ENCODE data around the gene TRMT2A.

TRMT2A gene

DNA sequence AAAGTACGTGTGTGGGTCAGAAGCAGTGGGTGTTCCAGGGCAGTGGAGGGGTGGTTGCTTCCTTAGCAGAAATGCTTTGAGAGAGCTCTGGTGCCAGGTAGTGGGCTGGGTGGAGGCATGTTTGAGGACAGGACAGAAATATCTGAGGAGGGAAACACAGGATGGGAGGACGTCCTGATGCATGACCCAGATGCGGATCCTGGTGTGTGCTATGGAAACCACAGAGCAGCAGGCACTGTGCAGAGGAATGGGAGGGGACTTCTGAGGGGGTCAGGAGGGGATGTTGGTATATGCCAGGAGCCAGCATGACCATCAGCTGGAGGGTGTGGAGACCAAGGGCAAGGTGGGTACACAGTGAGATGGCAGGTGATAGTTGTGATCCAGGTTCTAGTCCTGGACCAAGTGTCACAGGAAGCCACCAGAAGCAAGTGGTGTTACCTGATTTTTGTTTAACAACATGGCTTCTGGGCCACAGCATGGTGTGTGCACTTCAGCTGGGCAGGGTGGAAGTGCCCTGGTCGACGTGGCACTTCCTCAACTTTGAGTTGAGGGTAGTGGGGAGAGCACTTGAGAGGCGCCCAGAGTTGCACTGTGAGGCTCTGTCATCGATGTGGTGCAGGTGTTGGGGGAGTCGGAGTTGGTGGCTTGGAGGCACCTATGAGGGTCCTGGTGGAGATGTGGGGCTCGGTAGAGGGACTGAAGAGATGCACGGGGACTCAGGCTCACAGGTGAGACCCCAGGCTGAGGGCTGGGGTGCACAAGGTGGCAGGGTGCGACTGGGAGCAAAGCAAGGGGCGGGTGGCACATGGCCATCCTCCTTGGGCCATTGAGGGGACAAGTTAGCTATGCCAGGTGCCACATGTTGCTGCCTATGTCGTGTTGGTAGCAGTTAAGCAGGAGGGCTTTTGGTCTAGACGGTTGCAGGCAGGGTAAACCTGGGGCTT is 29.4 kb downstream of the TRMT2A start:
- Mint-ChIP-seq H3K4me3 (no peak overlapping the region), H3K27ac (peak overlapping the region; percentile 15)

GRCh38 chr22:20086763-20087162 is 30.3 kb downstream of the TRMT2A start:
- no peaks in the 10 kb centered on the region for H3K9me3 Mint-ChIP-seq
- H3K4me1 Mint-ChIP-seq: peaks cover 39% of the 10 kb centered on the region
- peaks cover 63% of the 10 kb centered on the region for H3K36me3 Mint-ChIP-seq (ENCODE audit: low read depth)
- H3K27me3 Mint-ChIP-seq (ENCODE audit: low read depth, poor library complexity): no peaks in the 10 kb centered on the region
- no peak for DNase-seq
- H3K4me3 Mint-ChIP-seq: no peak overlapping the region
- H3K27ac Mint-ChIP-seq: peak overlapping the region; percentile 80
- TF ChIP-seq CTCF (IDR thresholded peaks at IDR 0.05): no peak

More for the DNA sequence above, 29.4 kb downstream of the TRMT2A start:
- no peaks in the 10 kb centered on the region for H3K9me3 Mint-ChIP-seq
- peaks cover 71% of the 10 kb centered on the region for H3K36me3 Mint-ChIP-seq (ENCODE audit: low read depth)
- TF ChIP-seq CTCF (IDR thresholded peaks at IDR 0.05): no peak
- no peak for DNase-seq
- H3K4me1 Mint-ChIP-seq: peaks cover 32% of the 10 kb centered on the region
- H3K27me3 Mint-ChIP-seq (ENCODE audit: low read depth, poor library complexity): no peaks in the 10 kb centered on the region

DNA sequence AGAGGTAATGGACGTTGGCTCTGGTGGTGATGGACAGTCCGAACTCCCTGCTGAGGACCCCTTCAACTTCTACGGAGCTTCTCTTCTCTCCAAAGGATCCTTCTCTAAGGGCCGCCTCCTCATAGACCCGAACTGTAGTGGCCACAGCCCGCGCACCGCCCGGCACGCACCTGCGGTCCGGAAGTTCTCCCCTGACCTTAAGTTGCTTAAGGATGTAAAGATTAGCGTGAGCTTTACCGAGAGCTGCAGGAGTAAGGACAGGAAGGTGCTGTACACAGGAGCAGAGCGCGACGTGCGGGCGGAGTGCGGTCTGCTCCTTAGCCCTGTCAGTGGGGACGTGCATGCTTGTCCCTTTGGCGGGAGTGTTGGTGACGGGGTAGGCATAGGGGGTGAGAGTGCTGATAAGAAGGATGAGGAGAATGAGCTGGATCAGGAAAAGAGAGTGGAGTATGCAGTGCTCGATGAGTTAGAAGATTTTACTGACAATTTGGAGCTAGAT is 30.9 kb downstream of the TRMT2A start:
- TF ChIP-seq CTCF (IDR thresholded peaks at IDR 0.05): no peak
- no peak for DNase-seq
- Mint-ChIP-seq H3K4me3 (no peak overlapping the region), H3K4me1 (peaks cover 45% of the 10 kb centered on the region), H3K27me3 (ENCODE audit: low read depth, poor library complexity) (no peaks in the 10 kb centered on the region), H3K27ac (peak overlapping the region; percentile 80), H3K36me3 (ENCODE audit: low read depth) (peaks cover 57% of the 10 kb centered on the region), H3K9me3 (no peaks in the 10 kb centered on the region)

DNA sequence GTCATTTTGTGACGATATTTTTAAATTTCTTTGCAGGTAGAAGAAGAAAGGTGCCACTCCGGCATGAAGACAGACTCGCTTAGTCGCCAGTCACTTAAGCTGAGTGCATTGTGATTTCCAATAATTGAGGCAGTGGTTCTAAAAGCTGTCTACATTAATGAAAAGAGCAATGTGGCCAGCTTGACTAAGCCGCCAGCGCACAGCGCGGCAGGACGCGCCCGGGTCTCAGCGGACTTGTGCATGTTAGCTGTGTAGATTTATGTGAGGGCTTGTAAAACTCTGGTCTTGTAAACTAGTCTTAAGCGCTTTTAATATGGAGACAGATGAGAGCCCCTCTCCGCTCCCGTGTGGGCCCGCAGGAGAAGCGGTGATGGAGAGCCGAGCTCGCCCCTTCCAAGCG is 31.4 kb downstream of the TRMT2A start:
- Mint-ChIP-seq H3K4me3 (no peak overlapping the region), H3K27me3 (ENCODE audit: low read depth, poor library complexity) (no peaks in the 10 kb centered on the region), H3K36me3 (ENCODE audit: low read depth) (peaks cover 52% of the 10 kb centered on the region), H3K27ac (no peak overlapping the region), H3K4me1 (peaks cover 50% of the 10 kb centered on the region), H3K9me3 (no peaks in the 10 kb centered on the region)
- DNase-seq: no peak
- TF ChIP-seq CTCF (IDR thresholded peaks at IDR 0.05): no peak

GRCh38 chr22:20084547-20085413 is 32.2 kb downstream of the TRMT2A start:
- TF ChIP-seq CTCF (IDR thresholded peaks at IDR 0.05): peak; percentile 45
- H3K4me1 Mint-ChIP-seq: peaks cover 53% of the 10 kb centered on the region
- H3K36me3 Mint-ChIP-seq (ENCODE audit: low read depth): peaks cover 44% of the 10 kb centered on the region
- peak overlapping the region; percentile 97 for H3K27ac Mint-ChIP-seq
- no peak overlapping the region for H3K4me3 Mint-ChIP-seq
- DNase-seq: peak; percentile 65
- H3K27me3 Mint-ChIP-seq (ENCODE audit: low read depth, poor library complexity): no peaks in the 10 kb centered on the region
- no peaks in the 10 kb centered on the region for H3K9me3 Mint-ChIP-seq

Measured in nephron progenitor cell (in vitro differentiated cells).